ENCODE data around the gene APBB2.

The APBB2 gene

DNA sequence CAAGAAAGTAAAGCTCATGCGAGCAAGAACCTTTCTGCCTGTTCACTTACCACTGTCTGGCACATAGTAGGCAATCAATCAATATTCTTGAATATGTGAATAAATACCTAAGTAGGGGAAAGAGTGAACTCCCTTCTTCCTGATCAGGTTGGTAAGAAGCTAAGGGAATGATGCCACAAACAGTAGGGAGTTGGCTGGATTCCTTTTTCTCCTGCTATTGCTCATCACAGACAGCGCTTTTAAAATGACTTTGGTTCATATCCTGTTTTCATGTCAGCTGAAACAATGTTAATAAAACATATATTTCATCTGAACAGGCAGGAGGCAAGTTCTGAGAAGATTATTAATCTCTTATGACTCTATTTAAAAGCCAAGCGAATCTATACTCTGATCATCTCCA, 365.4 kb downstream of the APBB2 start:
- DNase-seq (ENCODE audit: low spot score) = no peak

GRCh38 chr4:40848251-40848650, 366.1 kb downstream of the APBB2 start:
- DNase-seq (ENCODE audit: low spot score) = no peak

DNA sequence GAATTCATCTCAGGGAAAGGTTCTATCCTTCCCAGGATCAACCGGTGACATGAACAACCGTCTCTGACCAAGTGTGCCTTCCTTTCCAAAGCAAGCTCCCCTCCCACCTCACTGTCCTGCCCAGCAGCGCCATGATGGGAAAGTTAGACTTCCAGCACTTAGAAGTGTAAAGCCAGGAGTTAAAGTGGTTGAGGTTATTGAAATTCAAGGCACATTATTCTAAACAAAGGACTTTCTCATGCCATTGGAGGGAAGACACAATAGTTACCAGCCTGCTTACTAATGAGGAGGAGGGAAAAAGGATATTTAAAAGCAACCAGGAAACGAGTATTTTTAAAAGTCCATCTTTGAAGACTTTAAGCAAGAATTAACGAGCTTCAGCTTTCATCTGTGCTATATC, 367.8 kb downstream of the APBB2 start:
- DNase-seq (ENCODE audit: low spot score) = no peak

DNA sequence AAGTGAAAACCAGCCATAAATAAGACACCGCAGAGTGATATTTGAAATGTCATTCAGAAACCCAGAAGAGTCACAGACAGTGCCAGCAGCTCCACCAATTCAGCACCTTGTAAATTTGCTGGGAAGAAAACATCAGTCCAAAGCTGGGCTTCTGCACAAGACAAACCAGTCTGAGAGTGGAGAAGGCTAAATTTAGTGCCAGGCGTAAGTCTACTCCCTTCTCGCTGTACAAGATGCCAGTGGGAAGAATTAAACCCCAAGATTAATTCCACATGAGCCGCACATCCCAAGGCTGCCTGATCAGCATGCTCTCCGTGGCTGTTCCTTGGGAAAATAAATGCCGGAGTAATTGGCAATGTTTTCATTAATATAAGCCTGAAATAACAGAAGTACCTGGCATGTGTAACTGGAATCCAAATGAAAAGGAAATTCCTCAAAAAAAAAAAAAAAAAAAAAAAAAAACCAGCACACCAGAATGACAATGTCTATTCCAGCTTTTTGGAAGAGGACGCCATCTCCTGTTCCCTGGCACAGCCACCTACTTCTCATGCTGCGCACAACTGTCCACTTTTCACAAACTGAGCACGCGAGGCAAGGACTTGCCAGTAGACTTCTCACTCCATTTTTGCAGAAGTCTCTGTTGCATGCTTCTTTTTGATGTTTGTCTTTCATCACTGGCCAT, 369.0 kb downstream of the APBB2 start:
- no peak for DNase-seq (ENCODE audit: low spot score)

DNA sequence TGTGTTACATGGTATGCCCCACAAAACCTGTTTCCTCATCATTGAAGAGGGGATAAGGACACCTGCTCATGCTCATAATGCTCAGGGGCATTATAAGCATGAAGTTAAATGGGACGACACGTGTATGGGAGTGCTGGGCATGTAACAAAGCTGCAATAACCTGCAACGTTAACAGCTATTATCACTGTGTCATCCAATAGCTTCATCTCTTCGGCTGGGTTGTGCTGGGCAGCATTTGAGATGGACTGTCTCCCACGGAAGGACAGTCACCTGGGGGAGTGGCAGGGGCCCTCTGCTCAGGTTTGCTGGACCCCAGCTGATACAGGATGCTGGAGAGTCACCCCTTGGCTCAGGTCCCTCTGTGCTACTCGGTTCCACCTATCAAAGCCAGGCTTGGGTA, 370.1 kb downstream of the APBB2 start:
- DNase-seq (ENCODE audit: low spot score) = no peak

DNA sequence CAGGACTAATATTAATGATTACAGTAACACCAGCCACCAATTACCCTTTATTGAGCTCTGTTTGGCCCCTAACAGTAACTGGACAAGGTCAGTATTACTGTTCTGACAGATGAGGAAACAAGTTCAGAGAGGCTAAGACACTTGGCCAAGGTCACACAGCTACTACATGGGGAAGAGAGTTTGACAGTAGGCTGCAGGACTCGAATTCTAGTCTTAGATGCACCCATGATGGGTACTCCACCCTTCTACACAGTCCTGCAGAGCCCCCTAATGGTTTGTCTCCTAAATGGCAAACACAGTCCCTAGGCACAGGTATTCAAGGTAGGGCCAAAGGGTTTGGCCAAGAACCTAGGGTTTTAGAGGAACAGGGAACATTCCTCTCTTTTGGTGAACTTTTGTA, 370.6 kb downstream of the APBB2 start:
- no peak for DNase-seq (ENCODE audit: low spot score)

DNA sequence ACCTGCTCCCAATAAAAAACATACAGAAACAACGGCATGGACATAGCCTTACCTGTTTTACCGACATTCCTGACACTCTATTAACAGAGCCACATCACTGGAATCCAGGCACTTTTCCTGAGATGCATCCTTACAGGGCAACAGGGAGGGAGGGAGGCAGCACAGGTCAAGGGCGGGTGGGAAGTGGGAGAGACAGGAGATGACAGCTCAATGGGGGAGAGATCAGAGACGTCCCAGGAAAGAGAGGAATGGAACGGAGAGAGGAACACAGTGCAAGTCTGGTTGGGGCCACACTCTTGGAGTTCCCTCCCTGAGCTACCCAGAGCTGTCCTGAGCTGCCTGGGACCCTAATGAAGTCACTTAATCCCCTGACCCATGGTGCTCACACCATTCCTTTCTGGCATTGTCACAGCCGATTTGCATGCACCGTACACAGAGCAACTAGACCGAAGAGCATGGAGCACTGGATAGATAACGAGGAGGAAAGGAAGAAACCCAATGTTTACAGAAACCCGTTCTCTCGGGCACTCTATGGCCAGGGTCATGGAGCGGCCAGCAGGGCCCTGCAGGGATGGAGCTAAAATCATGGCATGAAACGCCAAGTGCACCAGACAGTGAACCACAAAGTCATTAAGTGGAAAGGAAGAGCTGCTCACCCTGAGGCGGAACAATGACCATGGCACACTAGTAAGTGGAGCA, 371.5 kb downstream of the APBB2 start:
- no peak for DNase-seq (ENCODE audit: low spot score)

DNA sequence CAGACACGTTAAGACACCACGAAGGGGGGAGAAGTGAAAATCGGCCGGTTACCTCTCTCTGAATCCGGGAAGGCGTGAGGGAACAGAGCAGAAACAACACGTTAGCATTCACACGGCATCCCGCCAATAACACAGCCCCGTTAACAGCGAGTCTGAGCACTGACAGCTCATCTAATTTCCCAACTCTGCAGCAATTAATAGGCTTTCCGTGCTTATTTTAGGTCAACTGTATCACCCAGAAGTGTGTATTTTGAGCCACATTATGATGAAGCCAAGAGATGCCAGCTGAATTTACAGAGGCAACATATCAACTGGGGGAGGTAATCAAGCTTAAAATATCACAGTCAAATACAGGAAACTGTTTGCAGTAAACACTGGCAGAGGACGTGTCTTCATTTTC, 372.0 kb downstream of the APBB2 start:
- no peak for DNase-seq (ENCODE audit: low spot score)

GRCh38 chr4:40840985-40841571, 373.3 kb downstream of the APBB2 start:
- DNase-seq (ENCODE audit: low spot score) = peak; percentile 34

GRCh38 chr4:40840255-40840984, 373.9 kb downstream of the APBB2 start:
- no peak for DNase-seq (ENCODE audit: low spot score)

DNA sequence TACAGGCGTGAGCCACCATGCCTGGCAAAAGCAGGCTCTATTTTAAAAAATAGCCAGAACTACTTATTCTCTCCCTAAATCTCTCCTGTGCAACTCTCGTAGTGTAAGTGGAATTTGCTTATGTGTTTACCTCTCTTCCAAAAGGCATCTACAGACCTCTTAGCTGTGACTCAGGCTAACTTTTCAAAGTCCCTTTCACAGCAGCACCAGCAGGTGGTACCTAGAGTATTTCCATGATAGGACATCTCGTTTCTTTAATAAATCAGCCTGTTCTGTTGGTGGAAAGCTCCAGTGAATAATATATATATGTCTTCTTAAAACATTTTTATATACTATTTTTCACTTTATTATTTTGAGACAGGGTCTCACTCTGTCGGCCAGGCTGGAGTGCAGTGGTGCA, 375.6 kb downstream of the APBB2 start:
- DNase-seq (ENCODE audit: low spot score) = no peak

- no peak for DNase-seq (ENCODE audit: low spot score)
These were observed 377.1 kb downstream of the APBB2 start for GRCh38 chr4:40837094-40837870.

DNA sequence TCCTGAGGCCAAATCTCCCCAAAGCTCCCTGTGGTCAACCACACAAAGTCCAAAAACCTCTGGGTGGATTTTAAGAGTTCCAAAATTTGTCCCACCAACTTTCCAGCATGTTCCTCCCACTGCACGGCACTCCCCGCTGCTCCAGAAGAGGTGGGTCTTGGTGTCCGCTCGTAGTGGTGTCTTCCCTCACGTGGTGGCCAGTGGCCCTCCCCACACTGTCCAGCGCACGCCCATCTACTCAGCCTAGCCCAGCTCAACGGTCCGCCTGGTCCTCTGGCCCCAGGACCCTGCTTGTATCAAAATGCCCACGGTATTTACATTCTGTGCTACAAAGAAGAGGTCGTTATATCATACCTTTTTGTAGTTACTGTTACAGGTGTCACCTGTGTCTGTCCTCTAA, 381.1 kb downstream of the APBB2 start:
- DNase-seq (ENCODE audit: low spot score) = no peak

- no peak for DNase-seq (ENCODE audit: low spot score)
These were observed 382.2 kb downstream of the APBB2 start for GRCh38 chr4:40832175-40832574.

DNA sequence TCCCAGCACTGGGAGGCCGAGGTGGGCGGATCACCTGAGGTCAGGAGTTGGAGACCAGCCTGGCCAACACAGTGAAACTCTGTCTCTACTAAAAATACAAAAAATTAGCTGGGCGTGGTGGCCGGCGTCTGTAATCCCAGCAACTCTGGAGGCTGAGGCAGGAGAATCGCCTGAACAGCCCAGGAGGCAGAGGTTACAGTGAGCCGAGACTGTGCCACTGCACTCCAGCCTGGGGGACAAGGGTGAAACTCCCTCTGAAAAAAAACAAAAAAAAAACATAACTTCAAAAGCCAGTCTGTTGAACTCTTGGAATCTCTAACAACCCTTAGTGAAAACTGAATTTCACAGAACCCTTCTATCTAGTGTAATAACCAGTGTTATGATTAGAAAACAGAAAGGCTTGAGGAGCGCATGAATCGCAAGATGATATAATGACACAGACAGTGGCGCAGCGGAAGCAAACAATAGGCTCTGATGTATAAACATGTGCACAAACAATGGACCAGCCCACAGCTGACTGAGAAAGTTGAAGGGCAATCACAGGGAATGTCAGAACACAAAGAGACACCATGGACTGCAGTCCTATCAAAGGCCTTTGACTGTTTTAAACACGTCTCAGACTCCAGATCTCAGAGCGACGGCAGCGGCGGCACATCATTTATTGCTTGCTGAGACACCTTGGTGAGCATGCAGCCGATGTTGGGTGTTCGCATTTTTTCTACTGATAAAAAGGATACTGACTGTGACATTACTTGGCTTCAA, 383.0 kb downstream of the APBB2 start:
- no peak for DNase-seq (ENCODE audit: low spot score)

DNA sequence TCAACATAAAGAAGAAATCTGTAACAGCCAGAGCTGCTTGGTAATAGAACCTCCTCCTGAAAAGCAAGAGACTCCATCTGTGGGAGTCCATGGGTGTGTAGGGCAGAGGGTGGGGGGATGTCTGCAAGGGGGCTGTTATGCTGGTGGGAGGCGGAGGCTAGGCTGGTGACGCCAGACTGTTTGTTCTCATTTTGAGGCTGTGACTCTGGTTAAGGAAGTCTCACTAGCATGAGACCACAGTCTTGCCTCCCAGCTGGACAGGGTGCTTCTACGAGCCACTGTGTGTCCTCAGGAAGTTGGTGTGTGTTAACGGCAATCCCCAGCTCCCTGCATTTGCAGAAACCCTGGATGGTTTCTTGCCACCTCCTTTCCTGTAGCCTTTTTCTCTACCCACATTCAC, 384.8 kb downstream of the APBB2 start:
- no peak for DNase-seq (ENCODE audit: low spot score)

- DNase-seq (ENCODE audit: low spot score) = no peak
These were observed 385.7 kb downstream of the APBB2 start for GRCh38 chr4:40828661-40829060.

DNA sequence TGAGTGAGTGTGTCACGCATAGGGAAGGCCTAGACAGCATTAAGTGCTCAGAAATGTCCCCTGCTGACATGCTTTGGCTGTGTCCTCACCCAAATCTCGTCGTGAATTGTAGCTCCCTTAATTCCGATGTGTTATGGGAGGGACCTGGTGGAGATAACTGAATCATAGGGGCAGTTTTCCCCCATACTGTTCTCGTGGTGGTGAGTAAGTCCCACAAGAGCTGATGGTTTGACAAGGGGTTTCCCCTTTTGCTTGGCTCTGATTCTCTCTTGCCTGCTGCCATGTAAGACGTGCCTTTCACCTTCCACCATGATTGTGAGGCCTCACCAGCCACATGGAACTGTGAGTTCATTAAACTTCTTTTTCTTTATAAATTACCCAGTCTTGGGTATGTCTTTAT, 386.6 kb downstream of the APBB2 start:
- no peak for DNase-seq (ENCODE audit: low spot score)

- DNase-seq (ENCODE audit: low spot score) = no peak
These were observed 387.5 kb downstream of the APBB2 start for GRCh38 chr4:40826821-40827220.

- no peak for DNase-seq (ENCODE audit: low spot score)
These were observed 389.1 kb downstream of the APBB2 start for GRCh38 chr4:40825014-40825838.

All from LoVo (cell line).